ENCODE results near the gene BCO1.

GRCh38 chr16:81292936-81293335 is 54.4 kb downstream of the BCO1 start:
- no peak for TF ChIP-seq CTCF (IDR thresholded peaks at IDR 0.05)
- no peak for TF ChIP-seq POLR2AphosphoS5 (IDR thresholded peaks at IDR 0.05)
- TF ChIP-seq POLR2A (IDR thresholded peaks at IDR 0.05) = no peak

Measured in gastroesophageal sphincter (tissue), 3 donors.